WTC11 (cell line): ENCODE data around the gene MIPOL1.

Experiments used
- ATF3 ChIP-seq: sonication (generic); formaldehyde crosslinking; conservative IDR thresholded peaks from 2 replicates; pipeline ENCODE4 v1.8.1; 2022; ENCODE audit warnings: mild to moderate bottlenecking, missing genetic modification reagents
- CTCF ChIP-seq: fragments of 200-600 bp; IDR thresholded peaks from 2 replicates; pipeline ENCODE4 v1.8.0; 2022; ENCODE audit warnings: antibody characterized with exemption
- NR1H2 ChIP-seq: sonication (generic); formaldehyde crosslinking; IDR thresholded peaks from 2 replicates; pipeline ENCODE4 v1.9.0; 2021; ENCODE audit warnings: mild to moderate bottlenecking, moderate library complexity, missing genetic modification reagents
- NR3C1 ChIP-seq: sonication (generic); formaldehyde crosslinking; conservative IDR thresholded peaks from 2 replicates; pipeline ENCODE4 v1.8.1; 2023; ENCODE audit warnings: low read depth, mild to moderate bottlenecking, missing genetic modification reagents
- SMAD4 ChIP-seq: sonication (generic); formaldehyde crosslinking; IDR thresholded peaks from 2 replicates; pipeline ENCODE4 v1.8.0; 2022; ENCODE audit warnings: mild to moderate bottlenecking, missing genetic modification reagents
- TF ChIP-seq, protein P1 (sequence below): fragments of 250-450 bp; sonication (Bioruptor Pico); IDR thresholded peaks from 2 replicates; pipeline ENCODE4 v2.1.2; 2022; ENCODE audit warnings: mild to moderate bottlenecking, moderate library complexity

DNA sequence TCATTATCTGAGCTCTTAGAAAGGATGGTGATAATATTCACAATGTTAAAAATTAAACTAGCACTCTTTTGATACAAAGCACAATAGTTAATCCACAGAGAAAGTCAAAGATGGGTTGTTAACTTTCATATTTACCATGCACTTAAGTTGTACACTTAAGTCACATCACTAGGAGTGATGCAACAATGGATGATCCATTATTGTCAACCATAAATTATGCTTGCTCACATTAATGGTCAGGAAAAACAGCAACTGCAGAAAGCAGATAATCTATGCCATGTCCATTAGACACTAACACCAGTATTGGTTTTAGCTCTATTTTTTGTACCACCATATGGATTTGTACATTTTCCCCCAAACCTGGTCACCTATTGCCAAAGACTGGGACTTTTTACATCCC, 201.8 kb downstream of the MIPOL1 start:
- TF ChIP-seq NR3C1 (CRISPR knock-in tag) (no peak), CTCF (no peak), ATF3 (CRISPR knock-in tag) (no peak), SMAD4 (CRISPR knock-in tag) (no peak), NR1H2 (CRISPR knock-in tag) (no peak)
- TF ChIP-seq, protein P1, sequence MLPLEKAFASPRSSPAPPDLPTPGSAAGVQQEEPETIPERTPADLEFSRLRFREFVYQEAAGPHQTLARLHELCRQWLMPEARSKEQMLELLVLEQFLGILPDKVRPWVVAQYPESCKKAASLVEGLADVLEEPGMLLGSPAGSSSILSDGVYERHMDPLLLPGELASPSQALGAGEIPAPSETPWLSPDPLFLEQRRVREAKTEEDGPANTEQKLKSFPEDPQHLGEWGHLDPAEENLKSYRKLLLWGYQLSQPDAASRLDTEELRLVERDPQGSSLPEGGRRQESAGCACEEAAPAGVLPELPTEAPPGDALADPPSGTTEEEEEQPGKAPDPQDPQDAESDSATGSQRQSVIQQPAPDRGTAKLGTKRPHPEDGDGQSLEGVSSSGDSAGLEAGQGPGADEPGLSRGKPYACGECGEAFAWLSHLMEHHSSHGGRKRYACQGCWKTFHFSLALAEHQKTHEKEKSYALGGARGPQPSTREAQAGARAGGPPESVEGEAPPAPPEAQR (CRISPR knock-in tag), result no peak
